HG03108 (cell line): Measurements from ENCODE around the gene TMC1.
A peak's percentile ranks its signal among the peaks of the same experiment; 100 is the strongest.

Experiments used
- ATAC-seq: cut with Tn5 transposase; IDR thresholded peaks from one replicate; pipeline ENCODE4 v1.9.1; 2021; ENCODE audit warnings: moderate library complexity; ENCODE audit not compliant: unreplicated experiment

The TMC1 gene

DNA sequence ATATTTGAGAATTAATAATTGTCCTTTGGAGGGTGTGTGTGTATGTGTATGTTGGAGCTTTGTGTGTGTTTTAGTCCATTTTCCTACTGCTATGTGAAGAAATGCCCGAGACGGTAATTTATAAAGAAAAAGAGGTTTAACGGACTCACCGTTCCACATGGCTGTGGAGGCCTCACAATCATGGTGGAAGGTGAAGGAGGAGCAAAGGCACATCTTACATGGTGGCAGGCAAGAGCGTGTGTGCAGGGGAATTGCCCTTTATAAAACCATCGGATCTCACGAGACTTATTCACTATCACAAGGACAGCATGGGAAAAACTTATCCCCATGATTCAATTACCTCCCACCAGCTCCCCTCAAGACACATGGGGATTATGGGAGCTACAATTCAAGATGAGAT lies 44.1 kb downstream of the TMC1 start:
- no peak for ATAC-seq

GRCh38 chr9:72574156-72574810 lies 52.9 kb downstream of the TMC1 start:
- ATAC-seq, result no peak

- no peak for ATAC-seq
Observed at GRCh38 chr9:72575666-72576065, 54.3 kb downstream of the TMC1 start.

- ATAC-seq, result no peak
Observed at GRCh38 chr9:72576087-72576486, 54.7 kb downstream of the TMC1 start.

GRCh38 chr9:72577212-72577753 lies 55.9 kb downstream of the TMC1 start:
- ATAC-seq, result no peak

DNA sequence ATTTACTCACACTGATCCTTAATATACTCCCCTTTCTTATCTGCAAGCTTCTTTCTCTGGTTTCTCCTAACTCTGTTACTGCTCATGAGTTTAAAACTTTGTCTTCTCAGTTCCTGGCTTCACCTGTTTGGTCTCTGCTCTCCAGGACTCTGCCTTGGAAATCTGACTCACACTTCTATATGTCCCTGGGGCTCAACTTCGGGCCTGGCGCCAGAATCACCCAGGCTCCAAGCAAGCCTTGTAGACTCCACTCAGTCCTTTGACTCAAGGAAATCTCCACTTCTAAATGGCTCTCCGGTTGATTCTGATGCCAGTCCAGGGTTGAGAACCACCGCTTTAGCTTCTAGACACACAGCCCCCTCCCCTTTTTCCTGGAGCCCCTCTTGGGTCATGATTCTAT lies 57.8 kb downstream of the TMC1 start:
- ATAC-seq, result no peak

GRCh38 chr9:72579880-72580550 lies 58.6 kb downstream of the TMC1 start:
- ATAC-seq, result no peak

DNA sequence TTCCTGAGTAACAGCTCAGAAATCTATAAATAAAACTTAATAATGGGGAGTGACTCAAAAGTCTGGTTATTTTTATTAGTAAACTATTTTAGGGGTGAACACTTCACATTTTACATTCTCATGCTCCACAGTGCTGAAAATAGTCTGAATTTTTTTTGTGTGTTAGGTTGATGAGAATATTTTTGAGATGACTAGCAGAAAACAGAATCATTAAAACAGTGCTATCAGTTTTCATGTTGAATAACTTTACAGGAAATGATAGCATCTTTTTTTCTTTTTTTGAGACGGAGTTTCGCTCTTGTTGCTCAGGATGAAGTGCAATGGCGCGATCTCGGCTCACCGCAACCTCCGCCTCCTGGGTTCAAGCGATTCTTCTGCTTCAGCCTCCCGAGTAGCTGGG lies 60.3 kb downstream of the TMC1 start:
- ATAC-seq, result no peak

GRCh38 chr9:72583370-72583769 lies 62.0 kb downstream of the TMC1 start:
- no peak for ATAC-seq

DNA sequence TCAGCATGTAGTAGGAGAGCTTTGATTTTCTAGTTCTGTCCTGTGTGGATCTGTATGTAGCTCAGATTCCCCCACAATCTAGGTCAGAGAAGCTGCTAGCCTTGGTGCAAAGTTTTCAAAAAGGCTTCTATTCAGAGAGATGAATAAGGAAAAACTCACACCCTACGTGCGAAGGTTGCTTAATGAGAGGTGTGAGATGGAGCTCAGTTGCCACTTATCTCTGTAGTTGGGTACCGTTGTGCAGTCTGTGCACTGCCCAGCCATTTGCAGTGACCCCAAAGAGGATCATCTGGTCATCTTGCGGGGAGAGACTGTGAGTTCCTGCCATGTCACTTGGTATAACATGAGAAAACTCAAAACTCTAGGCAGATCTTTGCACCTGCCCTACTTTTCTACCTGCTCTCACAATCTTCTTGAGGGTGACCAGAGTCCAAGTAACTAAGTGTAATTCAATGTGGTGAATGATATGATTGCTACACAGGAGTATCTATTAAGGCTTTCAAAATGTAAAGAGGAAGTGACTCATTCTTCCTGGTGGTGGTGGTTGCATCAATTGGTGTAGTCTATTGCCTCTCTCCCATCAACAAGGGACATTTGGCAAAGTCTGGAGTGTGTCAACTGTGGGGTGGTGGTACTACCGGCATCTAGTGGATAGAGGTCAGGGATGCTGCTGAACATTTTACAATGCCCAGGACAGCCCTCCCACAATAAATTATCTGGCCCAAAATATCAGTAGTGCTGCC lies 65.2 kb downstream of the TMC1 start:
- ATAC-seq, result no peak

DNA sequence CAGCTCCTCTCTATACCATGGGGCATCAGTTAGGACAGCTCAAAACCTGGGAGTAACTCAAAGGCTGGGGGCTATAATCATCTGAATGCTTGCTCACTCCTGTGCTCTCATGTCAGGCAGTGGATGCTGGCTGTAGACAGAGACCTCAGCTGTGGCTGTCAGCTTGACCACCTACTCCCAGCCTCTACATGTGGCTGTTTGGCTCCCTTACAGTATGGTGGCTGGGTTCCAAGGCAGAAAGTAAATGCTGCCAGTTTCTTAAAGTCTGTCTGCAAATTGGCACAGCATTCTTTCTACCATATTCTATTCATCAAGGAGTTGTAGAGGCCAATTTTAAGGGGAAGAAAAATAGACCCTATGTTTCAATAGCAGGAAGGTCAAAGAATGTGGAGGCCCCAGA lies 66.9 kb downstream of the TMC1 start:
- ATAC-seq, result no peak

- no peak for ATAC-seq
Observed at GRCh38 chr9:72589667-72590521, 68.5 kb downstream of the TMC1 start.

- ATAC-seq, result no peak
Observed at GRCh38 chr9:72590824-72591223, 69.4 kb downstream of the TMC1 start.

DNA sequence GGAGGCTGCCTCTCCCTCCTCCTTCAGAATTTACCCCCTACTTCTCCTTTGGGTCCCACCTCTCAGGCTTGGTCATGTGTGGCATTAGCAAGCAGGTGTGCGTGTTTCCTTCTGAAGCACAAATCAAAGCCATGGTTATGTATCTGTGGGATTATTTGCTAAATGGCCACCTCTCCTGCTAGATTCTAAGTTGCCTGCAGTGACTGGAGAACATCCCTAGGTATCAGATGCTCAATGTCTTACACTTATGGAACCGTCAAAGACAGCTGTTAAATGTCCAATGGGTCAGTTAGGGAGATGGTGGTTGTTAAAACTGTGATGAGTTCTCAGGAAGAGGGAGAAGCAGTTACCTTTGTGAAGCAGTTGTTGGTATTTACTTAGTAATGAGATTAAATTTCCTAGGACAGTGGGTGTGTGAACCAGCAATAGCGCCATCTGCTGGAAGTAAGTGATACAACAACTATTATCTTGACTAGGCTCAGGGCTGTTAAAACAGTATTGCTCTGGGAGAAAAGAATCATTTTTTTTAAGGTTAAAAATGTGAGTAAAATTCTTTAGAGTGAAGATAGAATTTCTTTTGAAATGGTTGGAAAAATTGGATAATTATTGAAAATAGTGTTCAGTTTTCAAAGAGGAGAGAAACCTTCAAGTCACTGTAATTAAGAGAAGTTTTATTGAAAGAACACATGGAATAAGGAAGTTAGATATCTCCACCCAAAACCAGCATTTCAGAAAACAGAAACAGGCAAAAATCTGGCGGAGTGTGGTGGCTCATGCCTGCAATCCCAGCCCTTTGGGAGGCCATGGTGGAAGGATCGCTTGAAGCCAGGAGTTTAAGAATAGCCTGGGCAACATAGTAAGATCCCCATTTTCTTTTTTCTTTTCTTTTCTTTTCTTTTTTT lies 71.3 kb downstream of the TMC1 start:
- peak; percentile 67 for ATAC-seq

DNA sequence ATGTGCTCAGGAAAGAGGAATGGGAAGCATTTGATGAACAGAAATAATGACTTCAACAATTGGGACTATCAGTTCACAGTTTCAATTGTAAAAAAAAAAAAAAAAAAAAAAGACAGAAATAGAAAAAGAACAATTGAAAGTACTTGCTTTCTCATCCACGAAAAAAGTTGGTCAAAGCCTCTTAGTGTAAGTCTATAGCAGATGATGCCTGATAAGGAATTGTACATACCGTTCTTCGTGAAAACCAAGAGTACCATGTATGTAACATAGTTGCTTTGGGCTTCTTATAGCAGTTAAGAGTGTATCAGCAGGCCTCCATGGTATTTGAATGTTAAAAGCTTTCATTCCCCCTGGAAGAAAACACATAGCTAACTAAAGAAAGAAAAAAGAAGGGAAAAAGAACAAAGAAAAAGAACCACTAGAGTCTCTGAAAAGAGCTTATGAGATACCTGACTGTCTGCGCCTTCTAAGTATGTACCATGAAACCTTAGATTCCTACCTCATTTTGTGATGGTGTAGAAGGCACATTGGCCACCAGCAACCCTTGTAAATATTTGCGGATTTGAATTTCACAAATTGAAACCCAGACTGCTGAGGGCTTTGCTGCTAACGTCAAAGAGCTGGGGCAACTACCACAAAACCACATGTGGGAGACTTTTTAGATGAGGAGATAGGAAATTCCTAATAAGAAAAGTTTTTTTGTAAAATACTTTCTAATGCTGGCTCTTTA lies 75.2 kb downstream of the TMC1 start:
- ATAC-seq, result no peak

DNA sequence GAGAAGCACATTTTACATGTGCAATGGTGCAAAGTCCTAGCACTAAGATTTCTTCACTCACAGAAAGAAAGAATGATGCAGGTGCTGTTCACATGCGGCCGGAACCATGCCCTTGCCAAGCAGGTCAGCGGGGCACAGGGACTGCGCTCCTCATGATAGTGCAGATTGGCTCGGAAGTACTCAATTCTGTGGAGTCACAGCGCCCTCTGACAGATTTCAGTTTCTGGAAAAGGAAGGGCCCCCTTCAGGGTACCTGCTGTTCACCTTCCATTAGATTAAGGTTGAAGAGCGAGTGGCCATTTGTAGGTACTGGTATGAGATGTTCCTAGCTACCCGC lies 75.7 kb downstream of the TMC1 start:
- ATAC-seq, result no peak

DNA sequence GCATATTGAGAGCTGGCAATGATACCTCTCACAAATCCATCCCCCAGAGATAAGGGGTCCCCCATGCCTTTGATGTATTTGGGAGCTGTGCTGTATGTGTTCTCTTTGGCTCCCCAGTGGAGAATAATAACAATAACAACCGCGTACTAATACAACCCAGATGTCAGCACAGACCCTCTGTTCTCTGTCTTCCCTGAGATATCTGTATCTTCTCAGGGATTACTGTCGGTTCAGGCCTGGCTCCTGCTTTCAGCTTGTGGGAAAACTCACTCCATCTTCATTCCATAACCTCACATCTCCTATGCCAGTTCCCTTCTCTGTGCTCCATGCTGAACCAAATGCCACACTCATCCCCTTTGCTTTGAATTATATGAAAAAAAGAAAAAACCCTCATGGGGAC lies 76.2 kb downstream of the TMC1 start:
- ATAC-seq, result no peak

GRCh38 chr9:72598639-72599038 lies 77.2 kb downstream of the TMC1 start:
- ATAC-seq, result no peak

- no peak for ATAC-seq
Observed at GRCh38 chr9:72599874-72600534, 78.6 kb downstream of the TMC1 start.
